HEK293 (cell line): Measurements from ENCODE around the gene MGAM2.

Experiments
- CTCF ChIA-PET: fragments of 350-600 bp; formaldehyde crosslinking; extraction: SDS; loops from one replicate; lab custom pipeline; 2021; ENCODE audit warnings: antibody characterized with exemption; lab: Yijun Ruan, JAX
- POLR2A ChIA-PET: fragments of 300-600 bp; formaldehyde crosslinking; extraction: SDS; loops from one replicate; lab custom pipeline; 2020; ENCODE audit warnings: antibody characterized with exemption, inconsistent platforms; lab: Yijun Ruan, JAX
- H3K27ac ChIP-seq: fragments of 200-500 bp; sonication (Bioruptor generic); 2 replicates; pipeline ENCODE4 v1.5.1; 2014; ENCODE audit warnings: low read depth, low read length, control low read depth, inconsistent platforms; ENCODE audit errors: extremely low read depth
- H3K36me3 ChIP-seq, 2 experiments: fragments of 200-500 bp in 1 of 2; sonication (Bioruptor generic) in 1 of 2; 1 replicate in 1 of 2; 2 replicates in 1 of 2; pipeline ENCODE4 v1.5.1; 2014 to 2017; ENCODE audit warnings: inconsistent platforms in 2 of 2, low read length in 2 of 2; ENCODE audit not compliant: control insufficient read depth in 2 of 2, insufficient read depth in 1 of 2
- H3K4me1 ChIP-seq: fragments of 200-500 bp; sonication (Bioruptor generic); 2 replicates; pipeline ENCODE4 v1.5.1; 2014; ENCODE audit warnings: mild to moderate bottlenecking, low read length, inconsistent platforms; ENCODE audit not compliant: control insufficient read depth, insufficient read depth
- H3K4me3 ChIP-seq: 2 replicates; pipeline ENCODE4 v1.5.1; 2011; ENCODE audit warnings: low read depth, mild to moderate bottlenecking, control low read depth, low read length, moderate library complexity
- H3K9me3 ChIP-seq: fragments of 200-500 bp; sonication (Bioruptor generic); 2 replicates; pipeline ENCODE4 v1.5.1; 2014; ENCODE audit warnings: low read depth, low read length, inconsistent platforms; ENCODE audit not compliant: control insufficient read depth, insufficient read depth
- KLF10 ChIP-seq: fragments of 450-650 bp; IDR thresholded peaks from 2 replicates; pipeline ENCODE4 v1.5.1; 2018; ENCODE audit warnings: missing biosample characterization, mild to moderate bottlenecking, missing genetic modification characterization
- KLF9 ChIP-seq: fragments of 450-650 bp; formaldehyde crosslinking; IDR thresholded peaks from 2 replicates; pipeline ENCODE4 v1.5.1; 2016; ENCODE audit warnings: missing biosample characterization, missing genetic modification characterization, low read depth
- OSR2 ChIP-seq: fragments of 450-650 bp; formaldehyde crosslinking; IDR thresholded peaks from 2 replicates; pipeline ENCODE4 v1.5.1; 2016; ENCODE audit warnings: missing biosample characterization, missing genetic modification characterization
- SCRT2 ChIP-seq: fragments of 450-650 bp; formaldehyde crosslinking; IDR thresholded peaks from 2 replicates; pipeline ENCODE4 v1.5.1; 2016; ENCODE audit warnings: missing biosample characterization, missing genetic modification characterization
- ZBTB8A ChIP-seq: fragments of 450-650 bp; formaldehyde crosslinking; IDR thresholded peaks from 2 replicates; pipeline ENCODE4 v1.5.1; 2016; ENCODE audit warnings: missing biosample characterization, missing genetic modification characterization
- ZFHX2 ChIP-seq: fragments of 450-650 bp; formaldehyde crosslinking; conservative IDR thresholded peaks from 2 replicates; pipeline ENCODE4 v1.5.1; 2016; ENCODE audit warnings: missing biosample characterization, missing genetic modification characterization
- ZNF155 ChIP-seq: fragments of 450-650 bp; formaldehyde crosslinking; IDR thresholded peaks from 2 replicates; pipeline ENCODE4 v1.5.1; 2016; ENCODE audit warnings: missing biosample characterization, missing genetic modification characterization
- ZNF157 ChIP-seq: fragments of 450-650 bp; formaldehyde crosslinking; IDR thresholded peaks from 2 replicates; pipeline ENCODE4 v1.5.1; 2016; ENCODE audit warnings: missing biosample characterization, missing genetic modification characterization
- ZNF202 ChIP-seq: fragments of 450-650 bp; formaldehyde crosslinking; IDR thresholded peaks from 2 replicates; pipeline ENCODE4 v1.5.1; 2016; ENCODE audit warnings: missing biosample characterization, missing genetic modification characterization, borderline replicate concordance
- ZNF404 ChIP-seq: fragments of 450-650 bp; formaldehyde crosslinking; IDR thresholded peaks from 2 replicates; pipeline ENCODE4 v1.5.1; 2017; ENCODE audit warnings: missing biosample characterization, missing genetic modification characterization
- ZNF596 ChIP-seq: fragments of 450-650 bp; IDR thresholded peaks from 2 replicates; pipeline ENCODE4 v1.5.0; 2018; ENCODE audit warnings: missing biosample characterization, mild to moderate bottlenecking, missing genetic modification characterization, moderate library complexity
- ZNF629 ChIP-seq: fragments of 450-650 bp; formaldehyde crosslinking; IDR thresholded peaks from 2 replicates; pipeline ENCODE4 v1.5.1; 2017; ENCODE audit warnings: missing biosample characterization, missing genetic modification characterization
- ZNF776 ChIP-seq: fragments of 450-650 bp; formaldehyde crosslinking; IDR thresholded peaks from 2 replicates; pipeline ENCODE4 v1.5.0; 2017; ENCODE audit warnings: missing biosample characterization, missing genetic modification characterization, borderline replicate concordance
- TF ChIP-seq, protein P1 (sequence below): fragments of 450-650 bp; formaldehyde crosslinking; IDR thresholded peaks from 2 replicates; pipeline ENCODE4 v1.5.1; 2016; ENCODE audit warnings: missing biosample characterization, missing genetic modification characterization
- TF ChIP-seq, protein P2 (sequence below): fragments of 450-650 bp; formaldehyde crosslinking; IDR thresholded peaks from 2 replicates; pipeline ENCODE4 v1.5.1; 2016; ENCODE audit warnings: missing biosample characterization, missing genetic modification characterization, low read depth
- TF ChIP-seq, protein P3 (sequence below): fragments of 450-650 bp; formaldehyde crosslinking; conservative IDR thresholded peaks from 2 replicates; pipeline ENCODE4 v1.5.1; 2016; ENCODE audit warnings: low read depth, missing biosample characterization, missing genetic modification characterization

MGAM2 gene

DNA sequence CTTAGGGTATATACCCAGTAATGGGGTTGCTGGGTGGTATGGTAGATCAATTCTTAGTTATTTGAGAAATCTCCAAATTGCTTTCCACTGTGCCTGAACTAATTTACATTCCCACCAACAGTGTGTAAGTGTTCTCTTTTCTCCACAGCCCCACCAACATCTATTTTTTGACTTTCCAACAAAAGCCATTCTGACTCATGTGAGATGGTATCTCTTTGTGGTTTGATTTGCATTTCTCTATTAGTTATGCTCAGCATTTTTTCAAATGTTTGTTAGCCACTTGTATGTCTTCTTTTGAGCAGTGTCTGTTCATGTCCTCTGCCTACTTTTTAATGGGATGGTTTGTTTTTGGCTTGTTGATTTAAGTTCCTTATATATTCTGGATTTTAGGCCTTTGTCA, 66.4 kb downstream of the MGAM2 start:
- Histone ChIP-seq H3K27ac (no peak overlapping the region), H3K36me3 (no peaks in the 10 kb centered on the region)
- no peak for TF ChIP-seq ZNF404 (tag by site-specific recombination)
- TF ChIP-seq KLF10 (tag by site-specific recombination) = no peak
- no peak for TF ChIP-seq ZNF157 (tag by site-specific recombination)
- TF ChIP-seq, protein P1, sequence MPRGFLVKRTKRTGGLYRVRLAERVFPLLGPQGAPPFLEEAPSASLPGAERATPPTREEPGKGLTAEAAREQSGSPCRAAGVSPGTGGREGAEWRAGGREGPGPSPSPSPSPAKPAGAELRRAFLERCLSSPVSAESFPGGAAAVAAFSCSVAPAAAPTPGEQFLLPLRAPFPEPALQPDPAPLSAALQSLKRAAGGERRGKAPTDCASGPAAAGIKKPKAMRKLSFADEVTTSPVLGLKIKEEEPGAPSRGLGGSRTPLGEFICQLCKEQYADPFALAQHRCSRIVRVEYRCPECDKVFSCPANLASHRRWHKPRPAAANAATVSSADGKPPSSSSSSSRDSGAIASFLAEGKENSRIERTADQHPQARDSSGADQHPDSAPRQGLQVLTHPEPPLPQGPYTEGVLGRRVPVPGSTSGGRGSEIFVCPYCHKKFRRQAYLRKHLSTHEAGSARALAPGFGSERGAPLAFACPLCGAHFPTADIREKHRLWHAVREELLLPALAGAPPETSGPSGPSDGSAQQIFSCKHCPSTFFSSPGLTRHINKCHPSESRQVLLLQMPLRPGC (tag by site-specific recombination) = no peak
- no peak for TF ChIP-seq SCRT2 (tag by site-specific recombination)
- TF ChIP-seq OSR2 (tag by site-specific recombination) = no peak
- TF ChIP-seq, protein P2, sequence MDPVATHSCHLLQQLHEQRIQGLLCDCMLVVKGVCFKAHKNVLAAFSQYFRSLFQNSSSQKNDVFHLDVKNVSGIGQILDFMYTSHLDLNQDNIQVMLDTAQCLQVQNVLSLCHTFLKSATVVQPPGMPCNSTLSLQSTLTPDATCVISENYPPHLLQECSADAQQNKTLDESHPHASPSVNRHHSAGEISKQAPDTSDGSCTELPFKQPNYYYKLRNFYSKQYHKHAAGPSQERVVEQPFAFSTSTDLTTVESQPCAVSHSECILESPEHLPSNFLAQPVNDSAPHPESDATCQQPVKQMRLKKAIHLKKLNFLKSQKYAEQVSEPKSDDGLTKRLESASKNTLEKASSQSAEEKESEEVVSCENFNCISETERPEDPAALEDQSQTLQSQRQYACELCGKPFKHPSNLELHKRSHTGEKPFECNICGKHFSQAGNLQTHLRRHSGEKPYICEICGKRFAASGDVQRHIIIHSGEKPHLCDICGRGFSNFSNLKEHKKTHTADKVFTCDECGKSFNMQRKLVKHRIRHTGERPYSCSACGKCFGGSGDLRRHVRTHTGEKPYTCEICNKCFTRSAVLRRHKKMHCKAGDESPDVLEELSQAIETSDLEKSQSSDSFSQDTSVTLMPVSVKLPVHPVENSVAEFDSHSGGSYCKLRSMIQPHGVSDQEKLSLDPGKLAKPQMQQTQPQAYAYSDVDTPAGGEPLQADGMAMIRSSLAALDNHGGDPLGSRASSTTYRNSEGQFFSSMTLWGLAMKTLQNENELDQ (tag by site-specific recombination) = no peak

DNA sequence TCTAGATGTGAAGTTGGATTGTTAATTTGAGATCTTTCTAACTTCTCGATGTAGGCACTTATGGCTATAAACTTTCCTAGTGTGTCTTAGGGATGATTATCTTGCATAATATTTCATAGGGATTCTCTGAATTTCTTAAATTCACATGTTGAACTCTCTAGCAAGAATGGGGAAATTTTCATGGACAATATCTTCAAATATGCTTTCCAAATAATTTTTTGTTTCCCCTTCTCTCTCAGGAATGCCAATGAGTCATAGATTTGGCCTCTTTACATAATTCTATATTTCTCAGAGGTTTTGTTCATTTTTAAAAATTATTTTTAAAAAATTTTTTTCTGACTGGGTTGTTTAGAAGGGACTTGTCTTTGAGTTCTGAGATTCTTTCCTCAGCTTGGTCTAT, 68.9 kb downstream of the MGAM2 start:
- no peaks in the 10 kb centered on the region for H3K9me3 ChIP-seq
- H3K4me3 ChIP-seq = no peak overlapping the region
- H3K4me1 ChIP-seq = no peaks in the 10 kb centered on the region
- TF ChIP-seq KLF9 (tag by site-specific recombination) (no peak), ZNF596 (tag by site-specific recombination) (no peak), ZBTB8A (tag by site-specific recombination) (no peak), ZNF629 (tag by site-specific recombination) (no peak), ZNF776 (tag by site-specific recombination) (no peak), ZNF155 (no peak), ZNF202 (tag by site-specific recombination) (no peak), ZFHX2 (tag by site-specific recombination) (no peak)
- TF ChIP-seq, protein P3, sequence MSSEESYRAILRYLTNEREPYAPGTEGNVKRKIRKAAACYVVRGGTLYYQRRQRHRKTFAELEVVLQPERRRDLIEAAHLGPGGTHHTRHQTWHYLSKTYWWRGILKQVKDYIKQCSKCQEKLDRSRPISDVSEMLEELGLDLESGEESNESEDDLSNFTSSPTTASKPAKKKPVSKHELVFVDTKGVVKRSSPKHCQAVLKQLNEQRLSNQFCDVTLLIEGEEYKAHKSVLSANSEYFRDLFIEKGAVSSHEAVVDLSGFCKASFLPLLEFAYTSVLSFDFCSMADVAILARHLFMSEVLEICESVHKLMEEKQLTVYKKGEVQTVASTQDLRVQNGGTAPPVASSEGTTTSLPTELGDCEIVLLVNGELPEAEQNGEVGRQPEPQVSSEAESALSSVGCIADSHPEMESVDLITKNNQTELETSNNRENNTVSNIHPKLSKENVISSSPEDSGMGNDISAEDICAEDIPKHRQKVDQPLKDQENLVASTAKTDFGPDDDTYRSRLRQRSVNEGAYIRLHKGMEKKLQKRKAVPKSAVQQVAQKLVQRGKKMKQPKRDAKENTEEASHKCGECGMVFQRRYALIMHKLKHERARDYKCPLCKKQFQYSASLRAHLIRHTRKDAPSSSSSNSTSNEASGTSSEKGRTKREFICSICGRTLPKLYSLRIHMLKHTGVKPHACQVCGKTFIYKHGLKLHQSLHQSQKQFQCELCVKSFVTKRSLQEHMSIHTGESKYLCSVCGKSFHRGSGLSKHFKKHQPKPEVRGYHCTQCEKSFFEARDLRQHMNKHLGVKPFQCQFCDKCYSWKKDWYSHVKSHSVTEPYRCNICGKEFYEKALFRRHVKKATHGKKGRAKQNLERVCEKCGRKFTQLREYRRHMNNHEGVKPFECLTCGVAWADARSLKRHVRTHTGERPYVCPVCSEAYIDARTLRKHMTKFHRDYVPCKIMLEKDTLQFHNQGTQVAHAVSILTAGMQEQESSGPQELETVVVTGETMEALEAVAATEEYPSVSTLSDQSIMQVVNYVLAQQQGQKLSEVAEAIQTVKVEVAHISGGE = no peak
- TF ChIP-seq, all 188 proteins: peak for 0
- Histone ChIP-seq H3K36me3 (no peaks in the 10 kb centered on the region), H3K27ac (no peak overlapping the region)
- ChIA-PET CTCF (interaction anchor here (1.8 kb wide), 1 partner anchor 206 kb away, joined by 5 read pairs; no protein-coding TSS in a partner anchor), POLR2A (no interaction called here)

More for the DNA sequence above, 66.4 kb downstream of the MGAM2 start:
- CTCF ChIA-PET = interaction anchor here (0.7 kb wide), 1 partner anchor 422 kb away, joined by 3 read pairs; no protein-coding TSS in a partner anchor
- Histone ChIP-seq H3K4me1 (no peaks in the 10 kb centered on the region), H3K4me3 (no peak overlapping the region), H3K9me3 (no peaks in the 10 kb centered on the region)
- POLR2A ChIA-PET = no interaction called here
